ENCODE data around the gene TIMP3.

- TF ChIP-seq EP300 (IDR thresholded peaks at IDR 0.05) (no peak), POLR2A (IDR thresholded peaks at IDR 0.05) (no peak)
Observed at GRCh38 chr22:32836280-32837123, 35.0 kb downstream of the TIMP3 start.
